ENCODE results near the gene MRGPRD. TPM values are rescaled to one million over a fixed set of nuclear protein-coding genes. Genes with fewer than 3 reads are reported as not detected.

Gene MRGPRD
- total and polyA plus RNA-seq, 10 of the 15 experiments (the other 5 are each of a cell fraction or from before 2014, with no cell fraction given), result not detected

DNA sequence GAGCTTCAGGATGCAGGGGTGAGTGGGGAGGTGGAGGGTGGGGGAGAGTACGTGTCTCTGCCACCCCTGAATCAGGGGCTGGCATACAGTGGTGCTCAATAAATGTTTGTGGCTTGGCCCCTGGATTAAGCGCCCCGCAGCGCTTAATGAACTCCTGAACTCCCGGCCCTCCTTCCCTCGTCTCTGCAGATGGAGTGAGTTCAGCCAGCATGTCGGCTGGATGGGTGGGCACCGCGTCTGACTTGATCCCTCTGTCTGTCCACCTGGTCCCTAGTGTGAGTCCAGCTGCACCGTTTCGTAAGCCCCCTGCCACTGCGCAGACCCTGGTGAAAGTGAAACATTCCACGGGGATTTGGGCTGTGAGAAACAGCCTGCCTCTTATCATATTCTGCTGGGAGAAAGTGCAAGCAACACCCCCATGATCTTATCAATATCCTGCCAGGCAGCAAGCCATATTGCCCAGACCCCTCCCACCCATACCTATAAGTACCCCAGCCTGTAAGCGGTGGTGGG is 12.0 kb upstream of the MRGPRD start:
- H2AFZ ChIP-seq (ENCODE audit: control insufficient read depth, low read depth, low read length), result no peak overlapping the region
- no peaks in the 10 kb centered on the region for H3K4me1 ChIP-seq (ENCODE audit: control insufficient read depth, insufficient read depth, low read length)
- POLR2A ChIA-PET, result no interaction called here
- WGBS (ENCODE audit: insufficient coverage, insufficient replicate concordance, low lambda C conversion rate, missing lambda C conversion rate), result 62% methylated on average over 14 of the region's 14 CpGs
- CTCF ChIA-PET, result no interaction called here
- no peaks in the 10 kb centered on the region for H3K79me2 ChIP-seq (ENCODE audit: control insufficient read depth, insufficient read depth, low read length)
- H3K9ac ChIP-seq (ENCODE audit: control insufficient read depth, insufficient read depth, low read length), result no peak overlapping the region
- in situ Hi-C loops (cut with MboI) (no loop called here), intact Hi-C loops (cut with micrococcal nuclease; ENCODE audit: unreplicated experiment) (no loop called here)
- H3K36me3 ChIP-seq (ENCODE audit: control insufficient read depth in 2 of 2, insufficient read depth in 2 of 2, low read length in 1 of 2), result no peaks in the 10 kb centered on the region
- ATAC-seq (no peak), DNase-seq (ENCODE audit: low read depth, low spot score) (no peak), FAIRE-seq (no peak)
- no peak overlapping the region for H3K27ac ChIP-seq (ENCODE audit: control insufficient read depth, insufficient read depth)
- BruUV-seq (replicated peaks), result no TSS peak
- no peaks in the 10 kb centered on the region for H4K20me1 ChIP-seq (ENCODE audit: control insufficient read depth, insufficient read depth)
- H3K9me3 ChIP-seq (replicated peaks; ENCODE audit: control insufficient read depth, insufficient read depth, low read length), result no peaks in the 10 kb centered on the region
- H3K4me3 ChIP-seq, result no peak overlapping the region
- H3K27me3 ChIP-seq (replicated peaks in 1 of 2; ENCODE audit: control insufficient read depth in 2 of 2, insufficient read depth in 2 of 2, low read length in 1 of 2), result no peaks in the 10 kb centered on the region
- RAD21 ChIA-PET (ENCODE audit: unreplicated experiment), result no interaction called here
- SMC1A ChIA-PET (ENCODE audit: uncharacterized antibody, unreplicated experiment), result no interaction called here
- H3K4me2 ChIP-seq (ENCODE audit: control insufficient read depth, insufficient read depth), result no peak overlapping the region
- TF ChIP-seq, protein P1, sequence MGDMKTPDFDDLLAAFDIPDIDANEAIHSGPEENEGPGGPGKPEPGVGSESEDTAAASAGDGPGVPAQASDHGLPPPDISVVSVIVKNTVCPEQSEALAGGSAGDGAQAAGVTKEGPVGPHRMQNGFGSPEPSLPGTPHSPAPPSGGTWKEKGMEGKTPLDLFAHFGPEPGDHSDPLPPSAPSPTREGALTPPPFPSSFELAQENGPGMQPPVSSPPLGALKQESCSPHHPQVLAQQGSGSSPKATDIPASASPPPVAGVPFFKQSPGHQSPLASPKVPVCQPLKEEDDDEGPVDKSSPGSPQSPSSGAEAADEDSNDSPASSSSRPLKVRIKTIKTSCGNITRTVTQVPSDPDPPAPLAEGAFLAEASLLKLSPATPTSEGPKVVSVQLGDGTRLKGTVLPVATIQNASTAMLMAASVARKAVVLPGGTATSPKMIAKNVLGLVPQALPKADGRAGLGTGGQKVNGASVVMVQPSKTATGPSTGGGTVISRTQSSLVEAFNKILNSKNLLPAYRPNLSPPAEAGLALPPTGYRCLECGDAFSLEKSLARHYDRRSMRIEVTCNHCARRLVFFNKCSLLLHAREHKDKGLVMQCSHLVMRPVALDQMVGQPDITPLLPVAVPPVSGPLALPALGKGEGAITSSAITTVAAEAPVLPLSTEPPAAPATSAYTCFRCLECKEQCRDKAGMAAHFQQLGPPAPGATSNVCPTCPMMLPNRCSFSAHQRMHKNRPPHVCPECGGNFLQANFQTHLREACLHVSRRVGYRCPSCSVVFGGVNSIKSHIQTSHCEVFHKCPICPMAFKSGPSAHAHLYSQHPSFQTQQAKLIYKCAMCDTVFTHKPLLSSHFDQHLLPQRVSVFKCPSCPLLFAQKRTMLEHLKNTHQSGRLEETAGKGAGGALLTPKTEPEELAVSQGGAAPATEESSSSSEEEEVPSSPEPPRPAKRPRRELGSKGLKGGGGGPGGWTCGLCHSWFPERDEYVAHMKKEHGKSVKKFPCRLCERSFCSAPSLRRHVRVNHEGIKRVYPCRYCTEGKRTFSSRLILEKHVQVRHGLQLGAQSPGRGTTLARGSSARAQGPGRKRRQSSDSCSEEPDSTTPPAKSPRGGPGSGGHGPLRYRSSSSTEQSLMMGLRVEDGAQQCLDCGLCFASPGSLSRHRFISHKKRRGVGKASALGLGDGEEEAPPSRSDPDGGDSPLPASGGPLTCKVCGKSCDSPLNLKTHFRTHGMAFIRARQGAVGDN (IDR thresholded peaks at IDR 0.05), result no peak
- TF ChIP-seq, protein P2, sequence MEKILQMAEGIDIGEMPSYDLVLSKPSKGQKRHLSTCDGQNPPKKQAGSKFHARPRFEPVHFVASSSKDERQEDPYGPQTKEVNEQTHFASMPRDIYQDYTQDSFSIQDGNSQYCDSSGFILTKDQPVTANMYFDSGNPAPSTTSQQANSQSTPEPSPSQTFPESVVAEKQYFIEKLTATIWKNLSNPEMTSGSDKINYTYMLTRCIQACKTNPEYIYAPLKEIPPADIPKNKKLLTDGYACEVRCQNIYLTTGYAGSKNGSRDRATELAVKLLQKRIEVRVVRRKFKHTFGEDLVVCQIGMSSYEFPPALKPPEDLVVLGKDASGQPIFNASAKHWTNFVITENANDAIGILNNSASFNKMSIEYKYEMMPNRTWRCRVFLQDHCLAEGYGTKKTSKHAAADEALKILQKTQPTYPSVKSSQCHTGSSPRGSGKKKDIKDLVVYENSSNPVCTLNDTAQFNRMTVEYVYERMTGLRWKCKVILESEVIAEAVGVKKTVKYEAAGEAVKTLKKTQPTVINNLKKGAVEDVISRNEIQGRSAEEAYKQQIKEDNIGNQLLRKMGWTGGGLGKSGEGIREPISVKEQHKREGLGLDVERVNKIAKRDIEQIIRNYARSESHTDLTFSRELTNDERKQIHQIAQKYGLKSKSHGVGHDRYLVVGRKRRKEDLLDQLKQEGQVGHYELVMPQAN (conservative IDR thresholded peaks at IDR 0.05), result no peak
- TF ChIP-seq, protein P3, sequence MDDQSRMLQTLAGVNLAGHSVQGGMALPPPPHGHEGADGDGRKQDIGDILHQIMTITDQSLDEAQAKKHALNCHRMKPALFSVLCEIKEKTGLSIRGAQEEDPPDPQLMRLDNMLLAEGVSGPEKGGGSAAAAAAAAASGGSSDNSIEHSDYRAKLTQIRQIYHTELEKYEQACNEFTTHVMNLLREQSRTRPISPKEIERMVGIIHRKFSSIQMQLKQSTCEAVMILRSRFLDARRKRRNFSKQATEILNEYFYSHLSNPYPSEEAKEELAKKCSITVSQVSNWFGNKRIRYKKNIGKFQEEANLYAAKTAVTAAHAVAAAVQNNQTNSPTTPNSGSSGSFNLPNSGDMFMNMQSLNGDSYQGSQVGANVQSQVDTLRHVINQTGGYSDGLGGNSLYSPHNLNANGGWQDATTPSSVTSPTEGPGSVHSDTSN (IDR thresholded peaks at IDR 0.05; ENCODE audit: insufficient replicate concordance, low read depth, low read length), result no peak
- TF ChIP-seq, protein P4, sequence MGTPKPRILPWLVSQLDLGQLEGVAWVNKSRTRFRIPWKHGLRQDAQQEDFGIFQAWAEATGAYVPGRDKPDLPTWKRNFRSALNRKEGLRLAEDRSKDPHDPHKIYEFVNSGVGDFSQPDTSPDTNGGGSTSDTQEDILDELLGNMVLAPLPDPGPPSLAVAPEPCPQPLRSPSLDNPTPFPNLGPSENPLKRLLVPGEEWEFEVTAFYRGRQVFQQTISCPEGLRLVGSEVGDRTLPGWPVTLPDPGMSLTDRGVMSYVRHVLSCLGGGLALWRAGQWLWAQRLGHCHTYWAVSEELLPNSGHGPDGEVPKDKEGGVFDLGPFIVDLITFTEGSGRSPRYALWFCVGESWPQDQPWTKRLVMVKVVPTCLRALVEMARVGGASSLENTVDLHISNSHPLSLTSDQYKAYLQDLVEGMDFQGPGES (IDR thresholded peaks at IDR 0.05), result no peak
- TF ChIP-seq RCOR1 (conservative IDR thresholded peaks at IDR 0.05; ENCODE audit: low read depth, low read length), result no peak
- TF ChIP-seq, protein P5, sequence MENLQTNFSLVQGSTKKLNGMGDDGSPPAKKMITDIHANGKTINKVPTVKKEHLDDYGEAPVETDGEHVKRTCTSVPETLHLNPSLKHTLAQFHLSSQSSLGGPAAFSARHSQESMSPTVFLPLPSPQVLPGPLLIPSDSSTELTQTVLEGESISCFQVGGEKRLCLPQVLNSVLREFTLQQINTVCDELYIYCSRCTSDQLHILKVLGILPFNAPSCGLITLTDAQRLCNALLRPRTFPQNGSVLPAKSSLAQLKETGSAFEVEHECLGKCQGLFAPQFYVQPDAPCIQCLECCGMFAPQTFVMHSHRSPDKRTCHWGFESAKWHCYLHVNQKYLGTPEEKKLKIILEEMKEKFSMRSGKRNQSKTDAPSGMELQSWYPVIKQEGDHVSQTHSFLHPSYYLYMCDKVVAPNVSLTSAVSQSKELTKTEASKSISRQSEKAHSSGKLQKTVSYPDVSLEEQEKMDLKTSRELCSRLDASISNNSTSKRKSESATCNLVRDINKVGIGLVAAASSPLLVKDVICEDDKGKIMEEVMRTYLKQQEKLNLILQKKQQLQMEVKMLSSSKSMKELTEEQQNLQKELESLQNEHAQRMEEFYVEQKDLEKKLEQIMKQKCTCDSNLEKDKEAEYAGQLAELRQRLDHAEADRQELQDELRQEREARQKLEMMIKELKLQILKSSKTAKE (IDR thresholded peaks at IDR 0.05; ENCODE audit: low read depth, poor library complexity, severe bottlenecking), result no peak
- TF ChIP-seq PAX5 (IDR thresholded peaks at IDR 0.05; ENCODE audit: borderline replicate concordance, low read depth, low read length), result no peak
- TF ChIP-seq, protein P6, sequence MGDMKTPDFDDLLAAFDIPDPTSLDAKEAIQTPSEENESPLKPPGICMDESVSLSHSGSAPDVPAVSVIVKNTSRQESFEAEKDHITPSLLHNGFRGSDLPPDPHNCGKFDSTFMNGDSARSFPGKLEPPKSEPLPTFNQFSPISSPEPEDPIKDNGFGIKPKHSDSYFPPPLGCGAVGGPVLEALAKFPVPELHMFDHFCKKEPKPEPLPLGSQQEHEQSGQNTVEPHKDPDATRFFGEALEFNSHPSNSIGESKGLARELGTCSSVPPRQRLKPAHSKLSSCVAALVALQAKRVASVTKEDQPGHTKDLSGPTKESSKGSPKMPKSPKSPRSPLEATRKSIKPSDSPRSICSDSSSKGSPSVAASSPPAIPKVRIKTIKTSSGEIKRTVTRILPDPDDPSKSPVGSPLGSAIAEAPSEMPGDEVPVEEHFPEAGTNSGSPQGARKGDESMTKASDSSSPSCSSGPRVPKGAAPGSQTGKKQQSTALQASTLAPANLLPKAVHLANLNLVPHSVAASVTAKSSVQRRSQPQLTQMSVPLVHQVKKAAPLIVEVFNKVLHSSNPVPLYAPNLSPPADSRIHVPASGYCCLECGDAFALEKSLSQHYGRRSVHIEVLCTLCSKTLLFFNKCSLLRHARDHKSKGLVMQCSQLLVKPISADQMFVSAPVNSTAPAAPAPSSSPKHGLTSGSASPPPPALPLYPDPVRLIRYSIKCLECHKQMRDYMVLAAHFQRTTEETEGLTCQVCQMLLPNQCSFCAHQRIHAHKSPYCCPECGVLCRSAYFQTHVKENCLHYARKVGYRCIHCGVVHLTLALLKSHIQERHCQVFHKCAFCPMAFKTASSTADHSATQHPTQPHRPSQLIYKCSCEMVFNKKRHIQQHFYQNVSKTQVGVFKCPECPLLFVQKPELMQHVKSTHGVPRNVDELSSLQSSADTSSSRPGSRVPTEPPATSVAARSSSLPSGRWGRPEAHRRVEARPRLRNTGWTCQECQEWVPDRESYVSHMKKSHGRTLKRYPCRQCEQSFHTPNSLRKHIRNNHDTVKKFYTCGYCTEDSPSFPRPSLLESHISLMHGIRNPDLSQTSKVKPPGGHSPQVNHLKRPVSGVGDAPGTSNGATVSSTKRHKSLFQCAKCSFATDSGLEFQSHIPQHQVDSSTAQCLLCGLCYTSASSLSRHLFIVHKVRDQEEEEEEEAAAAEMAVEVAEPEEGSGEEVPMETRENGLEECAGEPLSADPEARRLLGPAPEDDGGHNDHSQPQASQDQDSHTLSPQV (IDR thresholded peaks at IDR 0.05), result no peak

Measured in GM12878 (cell line).